ENCODE measurements around the gene ARRDC4.

GRCh38 chr15:97962263-97962662 is 1.8 kb downstream of the ARRDC4 start:
- no peak for TF ChIP-seq CTCF (IDR thresholded peaks at IDR 0.05; ENCODE audit: poor library complexity, severe bottlenecking)
- TF ChIP-seq TAF1 (IDR thresholded peaks at IDR 0.05; ENCODE audit: low read depth): no peak
- no peak for TF ChIP-seq EZH2 (IDR thresholded peaks at IDR 0.05; ENCODE audit: borderline replicate concordance, insufficient read depth, low read length, poor library complexity, severe bottlenecking)
- TF ChIP-seq, protein P1, sequence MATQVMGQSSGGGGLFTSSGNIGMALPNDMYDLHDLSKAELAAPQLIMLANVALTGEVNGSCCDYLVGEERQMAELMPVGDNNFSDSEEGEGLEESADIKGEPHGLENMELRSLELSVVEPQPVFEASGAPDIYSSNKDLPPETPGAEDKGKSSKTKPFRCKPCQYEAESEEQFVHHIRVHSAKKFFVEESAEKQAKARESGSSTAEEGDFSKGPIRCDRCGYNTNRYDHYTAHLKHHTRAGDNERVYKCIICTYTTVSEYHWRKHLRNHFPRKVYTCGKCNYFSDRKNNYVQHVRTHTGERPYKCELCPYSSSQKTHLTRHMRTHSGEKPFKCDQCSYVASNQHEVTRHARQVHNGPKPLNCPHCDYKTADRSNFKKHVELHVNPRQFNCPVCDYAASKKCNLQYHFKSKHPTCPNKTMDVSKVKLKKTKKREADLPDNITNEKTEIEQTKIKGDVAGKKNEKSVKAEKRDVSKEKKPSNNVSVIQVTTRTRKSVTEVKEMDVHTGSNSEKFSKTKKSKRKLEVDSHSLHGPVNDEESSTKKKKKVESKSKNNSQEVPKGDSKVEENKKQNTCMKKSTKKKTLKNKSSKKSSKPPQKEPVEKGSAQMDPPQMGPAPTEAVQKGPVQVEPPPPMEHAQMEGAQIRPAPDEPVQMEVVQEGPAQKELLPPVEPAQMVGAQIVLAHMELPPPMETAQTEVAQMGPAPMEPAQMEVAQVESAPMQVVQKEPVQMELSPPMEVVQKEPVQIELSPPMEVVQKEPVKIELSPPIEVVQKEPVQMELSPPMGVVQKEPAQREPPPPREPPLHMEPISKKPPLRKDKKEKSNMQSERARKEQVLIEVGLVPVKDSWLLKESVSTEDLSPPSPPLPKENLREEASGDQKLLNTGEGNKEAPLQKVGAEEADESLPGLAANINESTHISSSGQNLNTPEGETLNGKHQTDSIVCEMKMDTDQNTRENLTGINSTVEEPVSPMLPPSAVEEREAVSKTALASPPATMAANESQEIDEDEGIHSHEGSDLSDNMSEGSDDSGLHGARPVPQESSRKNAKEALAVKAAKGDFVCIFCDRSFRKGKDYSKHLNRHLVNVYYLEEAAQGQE (IDR thresholded peaks at IDR 0.05; ENCODE audit: borderline replicate concordance): no peak
